HG03280 (cell line): ENCODE results near the gene NDUFA5.
A peak's percentile ranks its signal among the peaks of the same experiment; 100 is the strongest.
"Not testable (repeated sequence)": the region's sequence is repeated elsewhere in the genome, so short reads cannot be mapped to it uniquely, and the experiment has no call there.

ENCODE experiments used
- ATAC-seq: cut with Tn5 transposase; IDR thresholded peaks from one replicate; pipeline ENCODE4 v1.9.1; 2021; ENCODE audit warnings: mild to moderate bottlenecking, moderate library complexity; ENCODE audit not compliant: unreplicated experiment

The NDUFA5 gene

DNA sequence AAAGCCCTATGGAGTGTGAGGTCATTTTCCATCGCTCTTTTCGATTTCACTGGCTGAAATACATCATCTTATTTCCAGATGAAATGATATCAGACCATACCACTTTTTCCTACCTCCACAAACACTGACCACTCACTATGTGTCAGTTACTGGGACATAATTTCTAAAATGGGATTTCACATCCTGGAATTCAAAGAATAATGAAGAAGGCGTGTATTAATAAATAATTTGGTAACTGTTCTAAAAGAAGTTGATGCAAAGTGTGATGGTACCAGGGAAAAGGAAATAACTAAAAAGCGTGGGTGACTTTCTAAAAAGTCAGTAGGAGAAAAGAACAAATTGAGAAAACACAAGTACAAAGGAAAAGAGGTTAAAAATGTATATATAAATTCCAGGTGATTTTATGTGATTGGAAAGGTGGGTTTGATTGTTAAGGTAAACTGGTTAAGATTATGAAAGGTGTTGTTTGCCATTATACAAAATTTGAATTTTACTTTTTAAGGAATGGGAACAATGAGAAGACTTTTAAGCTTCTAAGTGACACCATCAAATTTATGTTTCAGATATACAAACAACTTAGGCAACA lies 764 bp upstream of the NDUFA5 start:
- ATAC-seq: no peak

DNA sequence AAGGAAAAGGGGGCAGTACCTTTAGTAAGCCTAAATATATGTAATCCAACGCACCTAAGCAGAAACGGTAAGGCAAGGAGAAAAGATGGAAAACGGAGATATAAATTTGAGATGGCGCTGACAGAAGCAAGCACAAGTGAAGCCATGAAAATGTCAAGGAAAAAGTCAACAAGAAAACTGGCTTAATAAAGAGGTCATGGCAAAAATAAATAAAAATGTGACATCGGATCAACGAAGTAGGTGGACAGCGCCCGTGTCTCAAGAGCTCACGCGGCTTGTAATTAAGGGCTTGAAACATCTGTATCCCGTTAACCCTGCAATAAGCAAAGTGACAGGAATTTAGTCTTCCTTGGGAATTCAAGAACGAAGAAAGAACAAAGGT lies 611 bp downstream of the NDUFA5 start:
- no peak for ATAC-seq

DNA sequence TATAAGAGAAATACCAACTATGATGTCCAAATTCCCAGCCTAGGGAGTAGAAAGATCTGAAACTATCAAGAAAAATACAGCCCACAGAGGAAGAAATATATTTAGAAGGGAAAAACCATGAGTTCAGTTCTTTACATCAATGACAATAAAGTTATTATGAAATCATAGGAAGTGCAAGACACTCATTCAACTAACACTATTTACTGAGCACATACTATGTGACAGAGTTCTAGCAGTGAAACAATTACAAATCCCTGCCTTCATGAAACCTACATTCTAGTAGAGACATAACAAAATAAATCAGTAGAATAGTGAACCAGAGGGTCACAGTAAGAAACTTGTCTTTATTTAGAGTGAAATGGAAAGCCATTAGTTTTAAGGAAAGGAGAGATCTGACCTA lies 2.1 kb downstream of the NDUFA5 start:
- no peak for ATAC-seq

DNA sequence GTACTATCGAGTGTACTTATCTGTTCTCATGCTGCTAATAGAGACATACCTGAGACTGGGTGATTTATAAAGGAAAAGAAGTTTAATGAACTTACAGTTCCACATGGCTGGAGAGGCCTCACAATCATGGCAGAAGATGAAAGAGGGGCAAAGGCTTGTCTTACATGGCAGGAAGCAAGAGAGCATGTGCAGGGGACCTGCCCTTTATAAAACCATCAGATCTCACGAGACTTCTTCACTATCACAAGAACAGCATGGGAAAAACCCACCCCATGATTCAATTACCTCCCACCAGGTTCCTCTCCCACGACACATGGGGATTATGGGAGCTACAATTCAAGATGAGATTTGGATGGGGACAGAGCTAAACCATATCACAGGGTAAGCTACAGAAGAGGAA lies 4.5 kb downstream of the NDUFA5 start:
- no peak for ATAC-seq

DNA sequence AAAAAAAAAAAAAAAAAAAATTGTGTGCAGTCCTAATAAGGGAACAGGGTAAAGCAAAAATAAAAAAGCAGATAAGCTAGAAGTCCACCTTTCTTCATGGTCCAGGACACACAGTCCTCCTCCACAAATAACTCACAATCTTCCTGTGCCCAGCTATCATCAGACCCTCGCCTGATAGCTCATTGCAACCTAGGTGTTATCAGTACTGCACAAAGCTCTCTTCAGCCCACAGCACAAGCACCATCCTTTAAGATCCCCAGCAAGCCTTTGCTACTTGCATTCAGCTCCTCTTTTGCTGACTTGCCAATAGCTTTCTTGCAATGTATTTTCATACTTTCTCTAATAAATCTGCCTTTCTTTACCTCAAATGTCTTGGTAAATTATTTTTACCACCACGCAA lies 5.0 kb downstream of the NDUFA5 start:
- ATAC-seq: no peak

DNA sequence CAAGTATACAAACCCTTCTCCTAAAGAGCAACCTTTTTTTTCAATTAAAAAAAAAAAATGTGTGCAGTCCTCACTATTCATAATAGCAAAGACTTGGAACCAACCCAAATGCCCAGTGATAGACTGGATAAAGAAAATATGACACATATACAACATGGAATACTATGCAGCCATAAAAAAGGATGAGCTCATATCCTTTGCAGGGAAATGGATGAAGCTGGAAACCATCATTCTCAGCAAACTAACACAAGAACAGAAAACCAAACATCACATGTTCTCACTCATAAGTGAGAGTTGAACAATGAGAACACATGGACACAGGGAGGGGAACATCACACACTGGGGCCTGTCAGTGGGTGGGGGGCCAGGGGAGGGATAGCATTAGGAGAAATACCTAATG lies 5.5 kb downstream of the NDUFA5 start:
- ATAC-seq: not testable (repeated sequence)

DNA sequence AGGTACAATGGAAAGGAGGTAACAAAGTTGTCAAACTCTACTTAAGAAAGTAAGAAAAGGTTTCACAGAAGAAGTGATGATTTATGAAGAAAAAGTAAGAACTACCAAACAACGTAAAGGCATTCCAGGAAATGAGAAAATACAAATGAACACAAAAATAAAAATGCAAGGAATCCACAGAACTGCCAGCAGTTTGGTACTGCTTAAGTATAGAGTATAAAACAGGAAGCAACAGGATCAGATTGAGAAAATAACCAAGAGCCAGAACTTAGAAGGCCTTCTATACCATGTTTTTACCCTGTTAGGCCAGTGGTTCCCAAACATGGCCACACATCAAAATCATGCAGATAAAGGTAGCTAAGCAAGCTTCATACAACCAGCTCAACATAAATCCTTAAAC lies 9.2 kb downstream of the NDUFA5 start:
- no peak for ATAC-seq

DNA sequence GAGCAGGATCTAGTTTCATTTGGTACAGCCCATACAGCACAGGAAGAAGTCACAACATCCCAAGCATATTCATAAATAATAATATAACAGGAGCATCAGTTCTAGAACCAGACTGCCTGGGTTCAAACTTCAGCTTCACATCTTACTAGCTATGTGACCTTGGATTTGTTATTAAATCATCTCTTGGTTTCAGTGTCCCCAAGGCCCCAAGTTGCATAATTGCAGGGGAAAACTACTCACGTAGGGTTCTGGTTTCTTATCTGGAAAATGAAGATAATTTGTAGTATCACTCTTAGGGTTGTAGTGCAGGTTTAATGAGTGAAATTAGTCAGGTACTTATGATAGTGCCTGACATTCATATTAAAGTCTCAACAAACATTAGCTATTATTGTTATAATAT lies 17.7 kb downstream of the NDUFA5 start:
- no peak for ATAC-seq

DNA sequence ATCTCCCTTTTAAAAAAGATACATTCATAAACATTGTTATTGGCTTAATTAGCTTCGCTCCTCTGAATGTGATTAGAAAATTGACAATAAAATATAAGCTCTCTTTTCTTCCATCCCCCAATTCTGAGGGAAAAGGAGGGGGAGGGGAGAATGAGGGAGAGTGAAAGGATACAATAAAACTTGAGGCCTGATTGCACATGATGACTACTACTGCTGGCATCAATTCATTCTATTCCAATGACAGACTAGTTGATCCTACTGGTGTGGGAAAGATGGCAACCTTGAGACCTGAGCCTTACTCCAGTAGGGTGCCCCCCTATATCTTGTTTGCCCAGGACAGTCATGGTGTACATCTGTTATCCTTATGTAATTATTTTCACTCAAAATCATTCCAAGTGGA lies 18.7 kb downstream of the NDUFA5 start:
- ATAC-seq: no peak

DNA sequence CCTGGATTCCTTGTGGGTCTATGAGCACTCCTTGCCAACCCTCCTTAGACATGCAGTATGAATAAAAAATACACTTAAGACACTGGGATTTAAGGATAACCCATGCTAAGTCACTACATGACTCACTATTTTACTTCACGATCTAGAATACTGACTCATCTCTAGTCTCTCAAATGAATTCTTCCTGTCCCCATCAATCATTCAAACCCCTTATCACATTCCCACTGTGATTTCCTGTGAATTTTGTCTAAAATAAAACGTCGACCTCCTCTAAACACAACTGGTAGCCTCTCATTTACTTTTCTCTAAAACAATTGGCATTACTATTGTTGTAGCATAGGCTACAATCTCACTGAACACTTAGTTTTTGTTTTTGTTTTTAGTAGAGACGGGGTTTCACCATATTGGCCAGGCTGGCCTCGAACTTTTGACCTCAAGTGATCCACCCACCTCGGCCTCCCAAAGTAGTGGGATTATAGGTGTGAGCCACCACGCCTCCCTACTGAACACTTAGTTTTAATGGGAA lies 19.4 kb downstream of the NDUFA5 start:
- no peak for ATAC-seq

DNA sequence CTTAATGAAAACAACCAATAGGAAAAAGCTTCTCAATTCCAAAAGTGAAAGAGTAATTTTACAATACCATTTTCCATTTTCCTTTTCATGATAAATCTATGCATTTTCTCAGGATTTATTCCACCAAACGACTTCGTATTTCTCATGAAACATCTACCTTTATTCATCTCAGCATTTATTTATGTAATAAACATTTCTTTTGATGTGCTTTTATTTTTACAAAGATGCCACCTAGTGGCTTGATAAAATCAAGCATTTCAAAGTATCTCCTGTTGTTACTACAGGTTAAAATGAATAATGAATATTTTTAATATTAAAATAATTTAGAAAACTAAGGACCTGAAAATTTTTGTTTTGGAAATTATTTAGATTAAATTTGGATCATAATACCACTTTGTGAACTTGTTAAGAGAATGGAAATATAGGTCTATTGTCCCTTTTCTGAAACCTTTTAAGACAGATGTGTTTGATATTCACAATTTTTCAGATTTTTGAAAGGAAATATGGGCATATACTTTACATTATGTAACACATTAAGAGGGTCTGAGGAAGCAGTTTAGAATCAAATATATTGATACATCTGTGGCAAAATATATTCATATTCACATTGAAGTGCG lies 20.5 kb downstream of the NDUFA5 start:
- ATAC-seq: no peak

DNA sequence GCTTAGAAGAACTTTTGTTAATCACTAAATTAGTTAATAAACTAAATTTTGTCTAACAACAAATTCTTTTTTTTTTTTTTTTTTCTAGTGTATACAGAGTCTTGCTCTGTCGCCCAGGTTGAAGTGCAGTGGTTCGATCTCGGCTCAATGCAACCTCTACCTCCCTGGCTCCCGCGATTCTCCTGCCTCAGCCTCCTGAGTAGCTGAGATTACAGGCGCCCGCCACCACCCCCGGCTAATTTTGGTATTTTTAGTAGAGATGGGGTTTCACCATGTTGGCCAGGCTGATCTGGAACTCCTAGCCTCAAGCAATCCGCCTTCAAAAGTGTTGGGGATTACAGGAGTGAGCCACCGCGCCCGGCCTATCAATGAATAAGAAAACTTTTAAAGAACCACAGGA lies 22.1 kb downstream of the NDUFA5 start:
- no peak for ATAC-seq

DNA sequence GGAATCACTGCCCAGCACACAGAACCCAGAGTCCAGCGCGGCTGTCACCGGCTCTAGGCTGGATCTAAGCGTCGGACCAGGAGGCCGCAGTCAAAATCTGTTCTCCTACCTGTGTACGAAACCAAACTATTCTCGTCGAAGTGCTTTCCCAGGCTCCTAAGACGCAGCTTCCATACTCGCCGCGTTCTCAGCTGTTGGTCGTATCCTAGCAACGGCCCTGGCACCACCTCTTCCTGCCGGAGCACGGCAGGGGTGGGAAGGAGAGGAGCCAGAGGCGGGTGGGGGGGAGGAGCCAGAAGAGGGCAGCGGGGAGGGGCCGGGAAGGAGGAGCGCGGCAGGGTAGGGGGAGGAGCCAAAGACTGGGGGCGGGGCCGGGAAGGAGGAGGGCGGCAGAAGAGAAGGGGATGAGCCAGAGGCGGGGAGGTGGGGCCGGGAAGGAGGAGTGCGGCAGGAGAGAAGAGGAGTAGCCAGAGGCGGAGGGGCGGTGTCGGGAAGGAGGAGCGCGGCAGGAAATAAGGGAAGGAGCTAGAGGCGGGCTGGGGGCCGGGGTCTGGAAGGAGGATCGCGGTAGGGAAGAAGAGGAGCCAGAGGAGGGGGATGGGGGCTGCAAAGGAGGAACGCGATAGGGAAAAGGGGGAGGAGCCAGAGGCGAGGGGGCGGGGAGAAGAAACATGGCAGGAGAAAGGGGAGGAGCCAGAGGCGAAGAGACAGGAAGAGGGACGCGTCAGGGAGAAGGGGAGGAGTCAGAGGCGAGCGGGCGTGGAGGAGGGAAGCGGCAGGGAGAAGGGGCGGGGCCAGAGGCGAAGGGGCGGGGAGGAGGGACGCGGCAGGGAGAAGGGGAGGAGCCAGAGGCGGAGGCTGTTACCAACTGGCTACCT lies 23.0 kb downstream of the NDUFA5 start, which contains the start of gene IQUB:
IQUB (minus strand) TSS at position 213 of the 878 bp plus-strand sequence. CDS start 22,255 bp downstream, outside the sequence.
- peak; percentile 85 for ATAC-seq

DNA sequence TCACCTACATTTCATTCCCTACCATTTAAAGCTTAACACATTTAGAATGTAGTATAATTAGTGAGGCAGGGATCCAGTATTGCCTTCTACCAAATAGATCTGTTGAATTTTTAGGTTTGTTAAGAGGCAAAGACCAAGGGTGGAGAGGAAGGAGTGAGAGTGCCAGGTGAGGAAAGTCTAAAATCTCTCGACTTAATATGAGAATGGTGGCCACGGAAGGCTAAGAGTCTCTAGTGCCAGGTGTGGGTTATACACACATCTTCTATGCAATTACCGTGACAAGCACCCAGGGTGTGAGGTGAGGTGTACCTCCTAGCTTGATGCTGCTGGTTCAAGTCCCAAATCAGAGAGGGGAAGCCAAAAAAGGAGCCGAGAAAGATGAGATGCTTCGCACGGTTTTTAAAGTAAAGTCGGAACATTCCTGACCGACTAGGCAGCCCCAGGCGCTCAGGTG lies 23.7 kb downstream of the NDUFA5 start:
- ATAC-seq: peak; percentile 9

DNA sequence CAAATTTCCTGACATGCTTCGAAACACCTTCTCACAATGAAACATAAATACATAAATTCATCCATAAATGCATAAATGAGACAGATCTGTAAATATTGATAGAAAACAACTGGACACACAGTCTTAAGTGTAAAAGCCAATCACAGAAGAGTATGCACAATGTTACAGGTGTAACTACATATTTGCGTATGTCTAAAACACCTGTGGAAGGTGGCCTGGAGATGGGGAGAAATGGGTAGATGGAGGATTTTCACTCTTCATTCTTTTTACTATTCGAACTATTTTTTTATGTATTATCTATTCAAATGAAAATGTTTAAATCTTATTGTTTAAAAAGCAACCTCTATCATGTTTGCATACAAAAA lies 24.1 kb downstream of the NDUFA5 start:
- no peak for ATAC-seq

DNA sequence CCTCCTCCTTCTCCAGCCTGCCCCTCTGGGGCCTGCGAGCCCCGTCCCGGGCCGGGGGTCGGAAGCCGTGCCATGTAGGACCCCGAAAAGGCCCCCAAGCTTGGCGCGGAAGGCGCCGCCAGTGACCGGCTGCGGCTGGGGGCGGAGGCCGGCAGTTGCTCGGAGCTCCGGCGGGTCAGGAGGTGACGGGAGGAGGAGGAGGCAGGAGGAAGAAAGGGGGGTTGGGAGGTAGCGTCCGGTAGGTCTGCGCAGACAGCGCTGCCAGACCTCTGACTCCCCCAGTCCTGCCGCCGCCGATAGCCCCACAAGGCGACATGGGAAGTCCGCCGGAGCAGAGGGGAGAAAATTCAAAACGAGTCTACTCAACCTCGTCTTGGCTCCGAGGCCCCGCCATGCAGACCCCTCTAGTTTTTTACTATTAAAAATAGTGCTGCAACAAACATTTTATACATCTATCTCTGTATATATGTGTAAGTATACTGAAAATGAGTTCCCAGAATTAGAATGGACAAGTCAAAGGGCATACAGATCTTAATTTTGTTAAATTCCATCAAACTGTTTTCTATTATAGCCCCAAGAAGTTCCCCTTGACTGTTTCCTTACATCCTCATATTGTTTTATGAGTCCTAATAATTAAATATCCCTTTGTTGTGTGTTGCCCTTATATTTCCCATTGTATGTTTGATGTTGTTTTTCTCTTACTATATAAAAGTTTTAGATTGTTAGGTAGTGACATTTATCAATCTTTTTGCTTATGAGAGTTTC lies 24.6 kb downstream of the NDUFA5 start:
- ATAC-seq: peak; percentile 28

DNA sequence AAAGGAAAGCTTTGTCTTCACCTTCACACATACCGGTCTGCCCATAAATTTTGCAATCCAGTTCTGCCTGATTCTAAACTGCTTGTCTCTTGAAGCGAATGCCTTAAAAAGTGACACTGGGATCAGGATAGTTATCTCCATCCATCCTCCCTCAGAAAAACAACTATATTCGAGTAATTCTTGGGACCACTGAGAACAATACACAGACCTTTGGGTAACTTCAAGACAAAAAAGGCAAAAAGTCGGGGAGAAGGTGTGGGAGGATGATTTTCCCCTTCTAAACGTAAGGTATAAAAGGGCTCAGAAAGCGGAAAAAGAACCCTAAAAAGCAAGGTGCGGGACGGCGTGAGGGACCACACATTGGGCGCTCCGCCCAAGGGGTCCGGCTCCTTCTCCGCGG lies 25.3 kb downstream of the NDUFA5 start:
- peak; percentile 1 for ATAC-seq

DNA sequence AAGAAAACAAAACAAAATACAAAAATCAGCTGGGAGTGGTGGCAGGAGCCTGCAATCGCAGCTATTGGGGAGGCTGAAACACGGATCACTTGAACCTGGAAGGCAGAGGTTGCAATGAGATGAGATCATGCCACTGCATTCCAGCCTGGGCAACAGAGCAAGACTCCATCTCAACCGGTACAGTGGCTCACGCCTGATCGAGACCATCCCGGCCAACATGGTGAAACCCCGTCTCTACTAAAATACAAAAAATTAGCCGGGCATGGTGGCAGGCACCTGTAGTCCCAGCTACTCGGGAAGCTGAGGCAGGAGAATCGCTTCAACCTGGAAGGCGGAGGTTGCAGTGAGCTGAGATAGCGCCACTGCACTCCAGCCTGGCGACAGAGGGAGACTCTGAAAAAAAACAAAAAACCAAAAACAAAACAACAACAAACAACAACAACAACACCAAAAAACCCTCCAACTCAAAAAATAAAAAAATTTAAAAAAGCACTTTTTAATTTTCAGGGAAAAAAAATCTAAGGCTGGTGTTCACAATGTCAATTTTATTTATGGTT lies 27.5 kb downstream of the NDUFA5 start:
- not testable (repeated sequence) for ATAC-seq

DNA sequence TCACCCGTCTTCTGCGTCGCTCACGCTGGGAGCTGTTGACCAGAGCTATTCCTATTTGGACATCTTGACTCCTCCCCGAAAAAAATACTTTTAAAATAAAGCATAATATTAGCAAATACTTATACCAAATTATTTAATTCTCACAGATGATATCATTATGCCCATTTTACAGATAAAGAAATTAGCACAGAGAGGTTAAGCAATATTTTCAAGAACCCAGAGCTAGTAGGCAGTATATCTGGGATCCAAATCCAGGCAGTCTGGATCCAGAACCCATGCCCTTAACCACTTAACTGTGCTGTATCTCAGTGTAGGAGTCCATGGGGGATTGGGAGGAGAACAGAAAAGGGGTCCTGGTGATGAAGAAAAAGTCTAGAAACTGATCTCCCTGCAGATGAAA lies 29.4 kb downstream of the NDUFA5 start:
- no peak for ATAC-seq

DNA sequence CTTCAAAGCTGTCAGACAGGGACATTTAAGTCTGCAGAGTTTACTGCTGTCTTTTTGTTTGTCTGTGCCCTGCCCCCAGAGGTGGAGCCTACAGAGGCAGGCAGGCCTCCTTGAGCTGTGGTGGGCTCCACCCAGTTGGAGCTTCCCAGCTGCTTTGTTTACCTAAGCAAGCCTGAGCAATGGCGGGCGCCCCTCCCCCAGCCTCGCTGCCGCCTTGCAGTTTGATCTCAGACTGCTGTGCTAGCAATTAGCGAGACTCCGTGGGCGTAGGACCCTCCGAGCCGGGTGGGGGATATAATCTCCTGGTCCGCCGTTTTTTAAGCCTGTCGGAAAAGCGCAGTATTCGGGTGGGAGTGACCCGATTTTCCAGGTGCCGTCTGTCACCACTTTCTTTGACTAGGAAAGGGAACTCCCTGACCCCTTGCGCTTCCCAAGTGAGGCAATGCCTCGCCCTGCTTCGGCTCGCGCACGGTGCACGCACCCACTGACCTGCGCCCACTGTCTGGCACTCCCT lies 29.8 kb downstream of the NDUFA5 start:
- ATAC-seq: not testable (repeated sequence)
